ENCODE data around the gene TUBGCP5.

- TF ChIP-seq POLR2A (IDR thresholded peaks at IDR 0.05; ENCODE audit: low read depth, low read length) (no peak), RAD21 (IDR thresholded peaks at IDR 0.05; ENCODE audit: low read length) (no peak), CTCF (conservative IDR thresholded peaks at IDR 0.05; ENCODE audit: low read depth, low read length) (no peak), BHLHE40 (IDR thresholded peaks at IDR 0.05; ENCODE audit: low read depth, low read length) (no peak), RFX5 (IDR thresholded peaks at IDR 0.05; ENCODE audit: low read depth, low read length) (no peak), SMC3 (IDR thresholded peaks at IDR 0.05; ENCODE audit: low read depth, low read length) (no peak), MAFK (IDR thresholded peaks at IDR 0.05; ENCODE audit: low read depth, low read length) (no peak)
Observed at GRCh38 chr15:22988811-22989210, 50.6 kb downstream of the TUBGCP5 start.

Measured in IMR-90 (cell line).